GM12878 (cell line): ENCODE results near the gene POLD1. TPM values are rescaled to one million over a fixed set of nuclear protein-coding genes. Genes with fewer than 3 reads are reported as not detected.
A peak's percentile ranks its signal among the peaks of the same experiment; 100 is the strongest.

Experiments
- ATF7 ChIP-seq: fragments of 450-650 bp; IDR thresholded peaks from 2 replicates; pipeline ENCODE4 v1.6.1; 2016; ENCODE audit warnings: low read depth, mild to moderate bottlenecking
- BACH1 ChIP-seq: fragments of 450-650 bp; IDR thresholded peaks from 2 replicates; pipeline ENCODE4 v1.6.1; 2017; ENCODE audit warnings: mild to moderate bottlenecking, borderline replicate concordance
- BHLHE40 ChIP-seq, 2 experiments: fragments of 450-650 bp in 1 of 2; IDR thresholded peaks; 2 replicates each; pipeline ENCODE4 v1.6.1; 2011 to 2017; ENCODE audit warnings: low read depth in 2 of 2, borderline replicate concordance in 1 of 2, improper control_type of control experiment in 1 of 2, low read length in 1 of 2, mild to moderate bottlenecking in 1 of 2
- BRCA1 ChIP-seq: IDR thresholded peaks from 2 replicates; pipeline ENCODE4 v1.6.1; 2011; ENCODE audit warnings: low read depth, low read length, improper control_type of control experiment
- HDGF ChIP-seq: fragments of 450-650 bp; IDR thresholded peaks from 2 replicates; pipeline ENCODE4 v1.6.1; 2016; ENCODE audit warnings: antibody characterized with exemption
- IRF4 ChIP-seq: IDR thresholded peaks from 2 replicates; pipeline ENCODE4 v1.6.1; 2011; ENCODE audit warnings: low read depth, low read length
- JUNB ChIP-seq: IDR thresholded peaks from 2 replicates; pipeline ENCODE4 v1.6.1; 2016; ENCODE audit warnings: antibody characterized with exemption, mild to moderate bottlenecking
- MTA3 ChIP-seq: IDR thresholded peaks from 2 replicates; pipeline ENCODE4 v1.6.1; 2012; ENCODE audit warnings: low read length, inconsistent platforms, borderline replicate concordance
- MYB ChIP-seq: fragments of 150-350 bp; IDR thresholded peaks from 2 replicates; pipeline ENCODE4 v1.6.1; 2014; ENCODE audit warnings: mild to moderate bottlenecking, low read depth, low read length, borderline replicate concordance
- NBN ChIP-seq: fragments of 450-650 bp; IDR thresholded peaks from 2 replicates; pipeline ENCODE4 v1.6.1; 2016
- POLR2AphosphoS2 ChIP-seq: IDR thresholded peaks from 2 replicates; pipeline ENCODE4 v1.6.1; 2011; ENCODE audit warnings: low read depth, mild to moderate bottlenecking, low read length, improper control_type of control experiment, moderate library complexity
- POLR2AphosphoS5 ChIP-seq: IDR thresholded peaks from 2 replicates; pipeline ENCODE4 v1.6.1; 2011; ENCODE audit warnings: mild to moderate bottlenecking, low read length, inconsistent platforms
- RAD21 ChIP-seq: IDR thresholded peaks from 2 replicates; pipeline ENCODE4 v1.6.1; 2011; ENCODE audit warnings: mild to moderate bottlenecking, low read depth, low read length, moderate library complexity; ENCODE audit not compliant: insufficient read depth
- RELA ChIP-seq: fragments of 450-650 bp; IDR thresholded peaks from 2 replicates; pipeline ENCODE4 v1.8.0; 2014; ENCODE audit warnings: borderline replicate concordance; ENCODE audit not compliant: partially characterized antibody
- SMC3 ChIP-seq: IDR thresholded peaks from 2 replicates; pipeline ENCODE4 v1.6.1; 2011; ENCODE audit warnings: low read length, improper control_type of control experiment, borderline replicate concordance
- TCF3 ChIP-seq: IDR thresholded peaks from 2 replicates; pipeline ENCODE4 v1.6.1; 2012; ENCODE audit warnings: low read depth, mild to moderate bottlenecking, low read length, borderline replicate concordance; ENCODE audit not compliant: insufficient read depth
- ZBED1 ChIP-seq: IDR thresholded peaks from 2 replicates; pipeline ENCODE4 v1.6.1; 2016; ENCODE audit warnings: borderline replicate concordance
- polyA plus RNA-seq, 11 experiments: library from polyadenylated mRNA; depleted of rRNA in 4 of 11; unstranded in 6 of 11; stranded (reverse) in 5 of 11; fragments of >200 nt; fragmentation: Nextera tagmentation in 4 of 11; fragmentation: Illumina TruSeq in 1 of 11; extraction: Ambion mirVana in 4 of 11; extraction: Trizol in 1 of 11; gene quantifications; 1 replicate in 1 of 11; 2 replicates in 10 of 11; pipeline versions ENCODE4 v1.2.1 to v1.2.3, GENCODE V29; 2011 to 2016; ENCODE audit warnings: inconsistent platforms in 2 of 11, missing spikeins in 2 of 11, low read depth in 1 of 11
- total RNA-seq, 4 experiments: library from RNA; depleted of rRNA in 3 of 4; stranded (reverse); fragments of >200 nt in 3 of 4; fragmentation: Illumina TruSeq in 1 of 4; extraction: Trizol in 1 of 4; gene quantifications; 2 replicates each; pipeline versions ENCODE4 v1.2.1 to v1.2.3, GENCODE V29; 2013 to 2021
- TF ChIP-seq, protein P1 (sequence below): fragments of 450-650 bp; IDR thresholded peaks from 2 replicates; pipeline ENCODE4 v1.6.1; 2017; ENCODE audit warnings: mild to moderate bottlenecking, low read depth, inconsistent platforms; ENCODE audit not compliant: poor library complexity, severe bottlenecking
- TF ChIP-seq, protein P2 (sequence below): fragments of 450-650 bp; IDR thresholded peaks from 2 replicates; pipeline ENCODE4 v1.6.1; 2017; ENCODE audit warnings: low read depth, mild to moderate bottlenecking, moderate library complexity
- TF ChIP-seq, protein P3 (sequence below): IDR thresholded peaks from 2 replicates; pipeline ENCODE4 v1.6.1; 2012; ENCODE audit warnings: low read depth, low read length, improper control_type of control experiment
- TF ChIP-seq, protein P4 (sequence below): fragments of 450-650 bp; IDR thresholded peaks from 2 replicates; pipeline ENCODE4 v1.6.1; 2017; ENCODE audit warnings: borderline replicate concordance
- TF ChIP-seq, protein P5 (sequence below): fragments of 450-650 bp; IDR thresholded peaks from 2 replicates; pipeline ENCODE4 v1.6.1; 2017; ENCODE audit warnings: mild to moderate bottlenecking, moderate library complexity

Gene POLD1
- total and polyA plus RNA-seq, 10 of the 15 experiments (the other 5 are each of a cell fraction or from before 2014, with no cell fraction given), result 0.76 to 165 (median 63.4) TPM

DNA sequence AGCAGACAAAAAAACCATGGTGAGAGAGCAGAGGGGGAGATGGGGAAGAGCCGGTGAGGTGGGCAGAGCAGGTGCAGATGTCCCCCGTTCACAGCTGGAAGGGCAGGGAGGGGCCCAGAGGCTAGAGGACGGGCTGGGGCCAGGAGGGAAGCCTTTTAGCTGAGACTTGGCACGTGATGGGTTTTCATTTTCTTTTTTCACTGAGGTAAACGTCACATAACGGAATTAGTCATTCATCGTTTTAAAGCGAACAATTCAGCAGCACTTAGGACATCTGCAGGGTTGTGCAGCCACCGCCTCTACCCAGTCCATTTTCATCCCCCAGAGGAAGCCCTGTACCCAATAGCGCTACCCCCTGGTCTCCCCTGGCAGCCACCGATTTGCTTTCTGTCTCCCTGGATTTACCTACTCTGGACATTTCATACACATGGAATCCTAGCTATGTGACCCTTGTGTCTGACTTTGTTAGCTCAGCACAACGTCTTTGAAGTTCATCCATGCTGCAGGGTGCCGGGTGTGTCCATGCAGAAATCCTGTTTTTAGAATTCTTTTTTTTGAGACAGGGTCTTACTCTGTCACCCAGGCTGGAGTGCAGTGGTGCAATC lies 76.1 kb downstream of the POLD1 start (continued):
- TF ChIP-seq TCF3 (peak; percentile 90), IRF4 (0 out of 2 replicates have a peak, but pooled peaks have one; percentile 10), RELA (no peak), BHLHE40 (IDR thresholded peaks at IDR 0.05; ENCODE audit: borderline replicate concordance in 1 of 2, low read depth in 2 of 2, low read length in 1 of 2) (peak; percentile 97 to 98), BRCA1 (no peak), MTA3 (no peak), JUNB (peak; percentile 51; the same call in 1 of the 2 replicates), POLR2AphosphoS2 (no peak), POLR2AphosphoS5 (no peak), BACH1 (no peak), SMC3 (peak; percentile 39; the same call in 1 of the 2 replicates), ATF7 (peak; percentile 77), ZBED1 (no peak), HDGF (no peak), RAD21 (peak; percentile 31; the same call in 1 of the 2 replicates), NBN (no peak; the same call in 1 of the 2 replicates), MYB (no peak)
- TF ChIP-seq, protein P1, sequence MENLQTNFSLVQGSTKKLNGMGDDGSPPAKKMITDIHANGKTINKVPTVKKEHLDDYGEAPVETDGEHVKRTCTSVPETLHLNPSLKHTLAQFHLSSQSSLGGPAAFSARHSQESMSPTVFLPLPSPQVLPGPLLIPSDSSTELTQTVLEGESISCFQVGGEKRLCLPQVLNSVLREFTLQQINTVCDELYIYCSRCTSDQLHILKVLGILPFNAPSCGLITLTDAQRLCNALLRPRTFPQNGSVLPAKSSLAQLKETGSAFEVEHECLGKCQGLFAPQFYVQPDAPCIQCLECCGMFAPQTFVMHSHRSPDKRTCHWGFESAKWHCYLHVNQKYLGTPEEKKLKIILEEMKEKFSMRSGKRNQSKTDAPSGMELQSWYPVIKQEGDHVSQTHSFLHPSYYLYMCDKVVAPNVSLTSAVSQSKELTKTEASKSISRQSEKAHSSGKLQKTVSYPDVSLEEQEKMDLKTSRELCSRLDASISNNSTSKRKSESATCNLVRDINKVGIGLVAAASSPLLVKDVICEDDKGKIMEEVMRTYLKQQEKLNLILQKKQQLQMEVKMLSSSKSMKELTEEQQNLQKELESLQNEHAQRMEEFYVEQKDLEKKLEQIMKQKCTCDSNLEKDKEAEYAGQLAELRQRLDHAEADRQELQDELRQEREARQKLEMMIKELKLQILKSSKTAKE, result no peak
- TF ChIP-seq, protein P2, sequence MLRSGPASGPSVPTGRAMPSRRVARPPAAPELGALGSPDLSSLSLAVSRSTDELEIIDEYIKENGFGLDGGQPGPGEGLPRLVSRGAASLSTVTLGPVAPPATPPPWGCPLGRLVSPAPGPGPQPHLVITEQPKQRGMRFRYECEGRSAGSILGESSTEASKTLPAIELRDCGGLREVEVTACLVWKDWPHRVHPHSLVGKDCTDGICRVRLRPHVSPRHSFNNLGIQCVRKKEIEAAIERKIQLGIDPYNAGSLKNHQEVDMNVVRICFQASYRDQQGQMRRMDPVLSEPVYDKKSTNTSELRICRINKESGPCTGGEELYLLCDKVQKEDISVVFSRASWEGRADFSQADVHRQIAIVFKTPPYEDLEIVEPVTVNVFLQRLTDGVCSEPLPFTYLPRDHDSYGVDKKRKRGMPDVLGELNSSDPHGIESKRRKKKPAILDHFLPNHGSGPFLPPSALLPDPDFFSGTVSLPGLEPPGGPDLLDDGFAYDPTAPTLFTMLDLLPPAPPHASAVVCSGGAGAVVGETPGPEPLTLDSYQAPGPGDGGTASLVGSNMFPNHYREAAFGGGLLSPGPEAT, result no peak; the same call in 1 of the 2 replicates
- TF ChIP-seq, protein P3, sequence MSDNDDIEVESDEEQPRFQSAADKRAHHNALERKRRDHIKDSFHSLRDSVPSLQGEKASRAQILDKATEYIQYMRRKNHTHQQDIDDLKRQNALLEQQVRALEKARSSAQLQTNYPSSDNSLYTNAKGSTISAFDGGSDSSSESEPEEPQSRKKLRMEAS, result no peak; the same call in 1 of the 2 replicates
- TF ChIP-seq, protein P4, sequence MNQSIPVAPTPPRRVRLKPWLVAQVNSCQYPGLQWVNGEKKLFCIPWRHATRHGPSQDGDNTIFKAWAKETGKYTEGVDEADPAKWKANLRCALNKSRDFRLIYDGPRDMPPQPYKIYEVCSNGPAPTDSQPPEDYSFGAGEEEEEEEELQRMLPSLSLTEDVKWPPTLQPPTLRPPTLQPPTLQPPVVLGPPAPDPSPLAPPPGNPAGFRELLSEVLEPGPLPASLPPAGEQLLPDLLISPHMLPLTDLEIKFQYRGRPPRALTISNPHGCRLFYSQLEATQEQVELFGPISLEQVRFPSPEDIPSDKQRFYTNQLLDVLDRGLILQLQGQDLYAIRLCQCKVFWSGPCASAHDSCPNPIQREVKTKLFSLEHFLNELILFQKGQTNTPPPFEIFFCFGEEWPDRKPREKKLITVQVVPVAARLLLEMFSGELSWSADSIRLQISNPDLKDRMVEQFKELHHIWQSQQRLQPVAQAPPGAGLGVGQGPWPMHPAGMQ, result no peak
- TF ChIP-seq, protein P5, sequence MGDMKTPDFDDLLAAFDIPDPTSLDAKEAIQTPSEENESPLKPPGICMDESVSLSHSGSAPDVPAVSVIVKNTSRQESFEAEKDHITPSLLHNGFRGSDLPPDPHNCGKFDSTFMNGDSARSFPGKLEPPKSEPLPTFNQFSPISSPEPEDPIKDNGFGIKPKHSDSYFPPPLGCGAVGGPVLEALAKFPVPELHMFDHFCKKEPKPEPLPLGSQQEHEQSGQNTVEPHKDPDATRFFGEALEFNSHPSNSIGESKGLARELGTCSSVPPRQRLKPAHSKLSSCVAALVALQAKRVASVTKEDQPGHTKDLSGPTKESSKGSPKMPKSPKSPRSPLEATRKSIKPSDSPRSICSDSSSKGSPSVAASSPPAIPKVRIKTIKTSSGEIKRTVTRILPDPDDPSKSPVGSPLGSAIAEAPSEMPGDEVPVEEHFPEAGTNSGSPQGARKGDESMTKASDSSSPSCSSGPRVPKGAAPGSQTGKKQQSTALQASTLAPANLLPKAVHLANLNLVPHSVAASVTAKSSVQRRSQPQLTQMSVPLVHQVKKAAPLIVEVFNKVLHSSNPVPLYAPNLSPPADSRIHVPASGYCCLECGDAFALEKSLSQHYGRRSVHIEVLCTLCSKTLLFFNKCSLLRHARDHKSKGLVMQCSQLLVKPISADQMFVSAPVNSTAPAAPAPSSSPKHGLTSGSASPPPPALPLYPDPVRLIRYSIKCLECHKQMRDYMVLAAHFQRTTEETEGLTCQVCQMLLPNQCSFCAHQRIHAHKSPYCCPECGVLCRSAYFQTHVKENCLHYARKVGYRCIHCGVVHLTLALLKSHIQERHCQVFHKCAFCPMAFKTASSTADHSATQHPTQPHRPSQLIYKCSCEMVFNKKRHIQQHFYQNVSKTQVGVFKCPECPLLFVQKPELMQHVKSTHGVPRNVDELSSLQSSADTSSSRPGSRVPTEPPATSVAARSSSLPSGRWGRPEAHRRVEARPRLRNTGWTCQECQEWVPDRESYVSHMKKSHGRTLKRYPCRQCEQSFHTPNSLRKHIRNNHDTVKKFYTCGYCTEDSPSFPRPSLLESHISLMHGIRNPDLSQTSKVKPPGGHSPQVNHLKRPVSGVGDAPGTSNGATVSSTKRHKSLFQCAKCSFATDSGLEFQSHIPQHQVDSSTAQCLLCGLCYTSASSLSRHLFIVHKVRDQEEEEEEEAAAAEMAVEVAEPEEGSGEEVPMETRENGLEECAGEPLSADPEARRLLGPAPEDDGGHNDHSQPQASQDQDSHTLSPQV, result no peak
